ENCODE results near the gene PADI6. TPM values are rescaled to one million over a fixed set of nuclear protein-coding genes. Genes with fewer than 3 reads are reported as not detected.

The PADI6 gene
- total and polyA plus RNA-seq, 2 of the 8 experiments (the other 6 are each of a cell fraction or from before 2014, with no cell fraction given) = not detected

GRCh38 chr1:17363351-17363750 is 8.6 kb upstream of the PADI6 start:
- no peak for FAIRE-seq
- Histone ChIP-seq H3K4me3 (ENCODE audit: extremely low read depth in 1 of 4, insufficient read depth in 2 of 4, low read depth in 3 of 4, low read length in 4 of 4) (no peak overlapping the region), H3K9me3 (ENCODE audit: insufficient read depth in 2 of 2, low read depth in 1 of 2, low read length in 1 of 2) (no peaks in the 10 kb centered on the region), H2BK5ac (ENCODE audit: low read depth, low read length) (no peak overlapping the region), H4K91ac (replicated peaks; ENCODE audit: insufficient read length, low read length) (no peak overlapping the region), H3K9ac (replicated peaks in 1 of 4; ENCODE audit: extremely low read depth in 1 of 4, low read depth in 3 of 4, low read length in 3 of 4) (no peak overlapping the region), H3K56ac (replicated peaks; ENCODE audit: insufficient read length, low read depth, low read length) (no peak overlapping the region), H4K5ac (ENCODE audit: insufficient read length, low read depth, low read length) (no peak overlapping the region), H2AFZ (ENCODE audit: low read length) (no peak overlapping the region), H3K79me2 (ENCODE audit: control insufficient read depth in 1 of 2, insufficient read depth in 2 of 2, low read length in 2 of 2) (no peaks in the 10 kb centered on the region), H2BK12ac (ENCODE audit: low read depth, low read length) (no peak overlapping the region), H3K4ac (replicated peaks; ENCODE audit: insufficient read length, low read depth, low read length) (no peak overlapping the region), H2BK15ac (ENCODE audit: low read length) (no peak overlapping the region), H3K14ac (ENCODE audit: insufficient read length) (no peak overlapping the region), H2AK5ac (ENCODE audit: low read depth, low read length) (no peak overlapping the region), H4K20me1 (replicated peaks in 1 of 2; ENCODE audit: control insufficient read depth in 1 of 2, insufficient read depth in 2 of 2, low read length in 2 of 2) (peaks cover 0 to 2% of the 10 kb centered on the region in 2 experiments), H3K4me2 (ENCODE audit: insufficient read depth in 1 of 2, low read depth in 2 of 2, low read length in 2 of 2) (no peak overlapping the region), H2BK20ac (ENCODE audit: low read length) (no peak overlapping the region; the same call in 1 of the 2 replicates), H3K18ac (ENCODE audit: extremely low read depth, low read length) (peak overlapping the region; percentile 63; the same call in 1 of the 2 replicates), H3K27ac (ENCODE audit: low read depth, low read length) (no peak overlapping the region), H3K36me3 (ENCODE audit: control insufficient read depth in 2 of 4, insufficient read depth in 4 of 4, low read length in 3 of 4) (no peaks in the 10 kb centered on the region), H3K79me1 (ENCODE audit: low read depth, low read length) (no peaks in the 10 kb centered on the region), H3K4me1 (replicated peaks in 1 of 4; ENCODE audit: control insufficient read depth in 3 of 4, insufficient read depth in 4 of 4, low read length in 3 of 4) (peaks cover 0 to 2% (median 0%) of the 10 kb centered on the region in 4 experiments; a peak in 1 of 7 replicates), H2BK120ac (replicated peaks; ENCODE audit: low read depth, low read length) (no peak overlapping the region), H3K23me2 (ENCODE audit: low read depth, low read length) (no peaks in the 10 kb centered on the region), H3K27me3 (replicated peaks in 1 of 4; ENCODE audit: control insufficient read depth in 3 of 4, extremely low read depth in 1 of 4, insufficient read depth in 3 of 4, low read length in 3 of 4) (no peaks in the 10 kb centered on the region), H4K8ac (ENCODE audit: extremely low read depth, insufficient read depth, low read length) (peak overlapping the region; percentile 65; the same call in 1 of the 2 replicates), H3K23ac (ENCODE audit: insufficient read length) (no peak overlapping the region)
- DNase-seq (ENCODE audit: low read depth in 1 of 2, low spot score in 2 of 2) = no peak
- POLR2A ChIA-PET (ENCODE audit: partially characterized antibody) = no interaction called here
- CTCF ChIA-PET (ENCODE audit: partially characterized antibody) = interaction anchor here (0.7 to 4.0 kb wide), 2 partner anchors 8 to 43 kb away, joined by 4 to 28 read pairs; partner anchors contain the start of gene PADI6
- 89% methylated on average over 10 of the region's 12 CpGs; no CpG with 5 or more reads in 1 of the 2 experiments for WGBS, 2 experiments (ENCODE audit: extremely low coverage in 1 of 2, insufficient coverage in 1 of 2, insufficient read length in 1 of 2, insufficient replicate concordance in 2 of 2, low coverage in 1 of 2, low lambda C conversion rate in 2 of 2, missing lambda C conversion rate in 1 of 2)
- TF ChIP-seq TCF12 (IDR thresholded peaks at IDR 0.05; ENCODE audit: low read depth, low read length) (no peak), MAX (IDR thresholded peaks at IDR 0.05) (no peak), JUND (IDR thresholded peaks at IDR 0.05; ENCODE audit: low read length) (no peak), NANOG (IDR thresholded peaks at IDR 0.05; ENCODE audit: insufficient read depth, low read depth, low read length, poor library complexity, severe bottlenecking) (no peak), JUN (IDR thresholded peaks at IDR 0.05; ENCODE audit: low read depth, low read length) (no peak), MAFK (IDR thresholded peaks at IDR 0.05; ENCODE audit: low read depth, low read length) (no peak)
